ENCODE data around the gene CEP19. TPM values are rescaled to one million over a fixed set of nuclear protein-coding genes. Genes with fewer than 3 reads are reported as not detected.

CEP19 gene
- 1 to 10 TPM in 2 of 3 donors, under 1 TPM in 1; 0.92 to 1.8 (median 1.1) TPM for total RNA-seq
- total RNA-seq (2013), result 3.7 TPM

DNA sequence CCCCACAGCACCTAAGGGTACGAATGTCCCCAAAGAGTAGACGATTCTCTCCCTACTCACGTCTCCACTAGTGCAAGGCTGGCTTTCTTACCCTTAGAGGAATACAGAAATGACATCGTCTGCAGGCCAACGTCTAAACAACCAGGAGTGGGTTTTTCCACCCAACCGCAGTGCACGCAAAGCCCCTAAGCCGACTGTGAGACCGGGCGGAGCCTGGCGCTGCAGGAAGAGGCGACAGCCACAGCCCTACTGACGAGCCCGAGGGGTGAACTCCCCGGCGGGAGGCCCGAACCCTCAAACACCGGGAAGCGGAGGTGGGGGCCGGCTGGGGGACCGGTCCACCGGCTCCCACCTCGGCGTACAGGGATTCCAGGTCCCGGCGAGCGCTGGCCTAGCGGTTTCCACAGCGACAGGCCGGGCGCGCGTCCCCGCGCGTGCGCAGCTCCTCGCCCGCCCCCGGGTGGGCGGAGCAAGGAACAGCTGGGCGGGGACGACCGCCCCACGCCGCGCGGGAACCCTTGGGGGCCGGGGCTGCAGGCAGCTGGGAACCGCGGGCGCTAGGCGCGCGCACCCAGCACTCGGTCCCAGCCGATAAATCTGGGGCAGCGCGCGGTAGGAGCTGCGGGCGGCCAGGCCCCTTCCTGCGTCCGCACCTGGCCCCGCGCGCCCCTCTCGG lies at the start of gene CEP19, which contains the start of gene PIGX:
CEP19 (minus strand) TSS at position 413 of the 676 bp plus-strand sequence. CDS start 3,593 bp downstream, outside the sequence.
PIGX (plus strand) TSS at position 540 of the 676 bp plus-strand sequence.
- Histone ChIP-seq H3K36me3 (ENCODE audit: control insufficient read depth, insufficient read depth, low read length) (no peaks in the 10 kb centered on the region), H3K27me3 (ENCODE audit: control insufficient read depth, insufficient read depth, low read length) (no peaks in the 10 kb centered on the region), H3K9me3 (ENCODE audit: control insufficient read depth, insufficient read depth, low read length) (no peaks in the 10 kb centered on the region), H3K4me3 (ENCODE audit: low read length) (peak within 1 kb of the TSS; percentile 94), H3K4me1 (ENCODE audit: control insufficient read depth, insufficient read depth, low read length) (peaks cover 19% of the 10 kb centered on the region), H3K27ac (ENCODE audit: low read length) (peak within 1 kb of the TSS; percentile 99)
- Mint-ChIP-seq H3K27me3 (ENCODE audit: low read depth in 2 of 2) (no peaks in the 10 kb centered on the region), H3K27ac (peak within 1 kb of the TSS; percentile 97 to 99), H3K4me1 (peaks cover 13 to 19% of the 10 kb centered on the region in 2 donors), H3K9me3 (no peaks in the 10 kb centered on the region), H3K36me3 (no peaks in the 10 kb centered on the region), H3K4me3 (peak within 1 kb of the TSS; percentile 94)
- peak; percentile 88 to 98 for DNase-seq
- intact Hi-C loops (cut with micrococcal nuclease), result loop anchor here (1.0 to 5.0 kb wide), 3 partner anchors 28 to 143 kb away; partner anchors contain the start of genes FBXO45 and WDR53
- ATAC-seq, result peak; percentile 77 to 90 (median 85)
- TF ChIP-seq, protein P1, sequence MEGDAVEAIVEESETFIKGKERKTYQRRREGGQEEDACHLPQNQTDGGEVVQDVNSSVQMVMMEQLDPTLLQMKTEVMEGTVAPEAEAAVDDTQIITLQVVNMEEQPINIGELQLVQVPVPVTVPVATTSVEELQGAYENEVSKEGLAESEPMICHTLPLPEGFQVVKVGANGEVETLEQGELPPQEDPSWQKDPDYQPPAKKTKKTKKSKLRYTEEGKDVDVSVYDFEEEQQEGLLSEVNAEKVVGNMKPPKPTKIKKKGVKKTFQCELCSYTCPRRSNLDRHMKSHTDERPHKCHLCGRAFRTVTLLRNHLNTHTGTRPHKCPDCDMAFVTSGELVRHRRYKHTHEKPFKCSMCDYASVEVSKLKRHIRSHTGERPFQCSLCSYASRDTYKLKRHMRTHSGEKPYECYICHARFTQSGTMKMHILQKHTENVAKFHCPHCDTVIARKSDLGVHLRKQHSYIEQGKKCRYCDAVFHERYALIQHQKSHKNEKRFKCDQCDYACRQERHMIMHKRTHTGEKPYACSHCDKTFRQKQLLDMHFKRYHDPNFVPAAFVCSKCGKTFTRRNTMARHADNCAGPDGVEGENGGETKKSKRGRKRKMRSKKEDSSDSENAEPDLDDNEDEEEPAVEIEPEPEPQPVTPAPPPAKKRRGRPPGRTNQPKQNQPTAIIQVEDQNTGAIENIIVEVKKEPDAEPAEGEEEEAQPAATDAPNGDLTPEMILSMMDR (IDR thresholded peaks at IDR 0.05), result no peak
- 0% methylated on average over 68 of the region's 68 CpGs for WGBS (ENCODE audit: insufficient coverage)

- peaks cover 9% of the 10 kb centered on the region for H3K4me1 ChIP-seq (ENCODE audit: control insufficient read depth, insufficient read depth, low read length)
- Mint-ChIP-seq H3K36me3 (no peaks in the 10 kb centered on the region), H3K27me3 (ENCODE audit: low read depth in 2 of 2) (no peaks in the 10 kb centered on the region), H3K4me3 (no peak overlapping the region), H3K4me1 (peaks cover 55 to 63% of the 10 kb centered on the region in 2 donors), H3K9me3 (peaks cover 0 to 3% of the 10 kb centered on the region in 2 donors), H3K27ac (peak overlapping the region; percentile 52 to 66)
- peaks cover 5% of the 10 kb centered on the region for H3K36me3 ChIP-seq (ENCODE audit: control insufficient read depth, insufficient read depth, low read length)
- H3K27me3 ChIP-seq (ENCODE audit: control insufficient read depth, insufficient read depth, low read length), result no peaks in the 10 kb centered on the region
- no peak overlapping the region for H3K4me3 ChIP-seq (ENCODE audit: low read length)
- intact Hi-C loops (cut with micrococcal nuclease), result no loop called here
- H3K27ac ChIP-seq (ENCODE audit: low read length), result no peak overlapping the region
- DNase-seq, result no peak
- no peak for ATAC-seq
- TF ChIP-seq, protein P1 (IDR thresholded peaks at IDR 0.05), result no peak
- 85% methylated on average over 9 of the region's 9 CpGs for WGBS (ENCODE audit: insufficient coverage)
- H3K9me3 ChIP-seq (ENCODE audit: control insufficient read depth, insufficient read depth, low read length), result peaks cover 11% of the 10 kb centered on the region
Measured at GRCh38 chr3:196757876-196758739, 46.1 kb upstream of the CEP19 start.

- H3K4me1 Mint-ChIP-seq, result peaks cover 55 to 56% of the 10 kb centered on the region in 2 donors
- no peak for ATAC-seq
Measured at GRCh38 chr3:196756732-196757131, 44.7 kb upstream of the CEP19 start.

More at GRCh38 chr3:196756732-196757131, 44.7 kb upstream of the CEP19 start:
- WGBS (ENCODE audit: insufficient coverage), result 97% methylated on average over 4 of the region's 4 CpGs
- Mint-ChIP-seq H3K36me3 (no peaks in the 10 kb centered on the region), H3K27me3 (ENCODE audit: low read depth in 2 of 2) (no peaks in the 10 kb centered on the region), H3K4me3 (no peak overlapping the region), H3K9me3 (peaks cover 0 to 3% of the 10 kb centered on the region in 2 donors), H3K27ac (peak overlapping the region in 1 of 2 donors; percentile 66)
- DNase-seq, result no peak
- peaks cover 11% of the 10 kb centered on the region for H3K9me3 ChIP-seq (ENCODE audit: control insufficient read depth, insufficient read depth, low read length)
- H3K4me1 ChIP-seq (ENCODE audit: control insufficient read depth, insufficient read depth, low read length), result peaks cover 9% of the 10 kb centered on the region
- no peak overlapping the region for H3K4me3 ChIP-seq (ENCODE audit: low read length)
- intact Hi-C loops (cut with micrococcal nuclease), result no loop called here
- peaks cover 5% of the 10 kb centered on the region for H3K36me3 ChIP-seq (ENCODE audit: control insufficient read depth, insufficient read depth, low read length)
- no peak overlapping the region for H3K27ac ChIP-seq (ENCODE audit: low read length)
- H3K27me3 ChIP-seq (ENCODE audit: control insufficient read depth, insufficient read depth, low read length), result no peaks in the 10 kb centered on the region
- TF ChIP-seq, protein P1 (IDR thresholded peaks at IDR 0.05), result no peak

Measured in natural killer cell (primary cell).